ENCODE data around the gene TMEM200C. TPM values are rescaled to one million over a fixed set of nuclear protein-coding genes. Genes with fewer than 3 reads are reported as not detected.

TMEM200C gene
- total and polyA plus RNA-seq, 4 experiments from 2014 or later = not detected

Small RNA genes lying within 50 kb of the gene (microRNA-seq; reads per million reads assigned to microRNA genes)
- not detected for gene MIR3976 (ENCODE audit: borderline microRNAs expressed, borderline number of aligned reads, borderline replicate concordance)
